ENCODE data around the gene MOSMO. TPM values are rescaled to one million over a fixed set of nuclear protein-coding genes. Genes with fewer than 3 reads are reported as not detected.
"Not testable (repeated sequence)": the region's sequence is repeated elsewhere in the genome, so short reads cannot be mapped to it uniquely, and the experiment has no call there.

The MOSMO gene
- total RNA-seq, 2 experiments from 2014 or later, result 5.4 to 7.0 TPM

- H3K27ac Mint-ChIP-seq, result no peak overlapping the region
Measured at GRCh38 chr16:22035153-22035552, 27.2 kb downstream of the MOSMO start.

DNA sequence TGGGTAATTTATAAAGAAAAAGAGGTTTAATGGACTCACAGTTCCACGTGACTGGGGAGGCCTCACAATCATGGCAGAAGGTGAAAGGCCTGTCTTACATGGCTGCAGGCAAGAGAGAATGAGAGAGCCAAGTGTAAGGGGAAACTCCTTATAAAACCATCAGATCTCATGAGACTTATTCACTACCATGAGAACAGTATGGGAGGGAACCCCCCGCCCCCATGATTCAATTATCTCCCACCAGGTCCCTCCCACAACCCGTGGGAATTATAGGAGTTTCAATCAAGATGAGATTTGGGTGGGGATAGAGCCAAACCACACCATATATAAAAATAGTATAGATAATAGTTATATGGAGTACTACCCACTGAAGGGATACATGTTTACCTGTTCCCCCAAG is 36.0 kb downstream of the MOSMO start:
- H3K4me3 Mint-ChIP-seq; H3K36me3 Mint-ChIP-seq (ENCODE audit: low read depth); H3K4me1 Mint-ChIP-seq (ENCODE audit: low read depth); H3K27me3 Mint-ChIP-seq; H3K9me3 Mint-ChIP-seq; CTCF ChIA-PET; DNase-seq; intact Hi-C loops (cut with micrococcal nuclease); H3K27ac Mint-ChIP-seq; ATAC-seq: not testable (repeated sequence)
- POLR2A ChIA-PET, result interaction anchor here (1.1 kb wide), 1 partner anchor 16 kb away, joined by 3 read pairs; no protein-coding TSS in a partner anchor

More at GRCh38 chr16:22035153-22035552, 27.2 kb downstream of the MOSMO start:
- intact Hi-C loops (cut with micrococcal nuclease), result no loop called here
- H3K36me3 Mint-ChIP-seq (ENCODE audit: low read depth), result peaks cover 15% of the 10 kb centered on the region
- peaks cover 26% of the 10 kb centered on the region for H3K4me1 Mint-ChIP-seq (ENCODE audit: low read depth)
- DNase-seq (no peak), ATAC-seq (no peak)
- ChIA-PET CTCF (interaction anchor here (1.0 to 3.0 kb wide), 3 partner anchors 12 to 43 kb away, joined by 3 to 16 read pairs (median 9); no protein-coding TSS in a partner anchor), POLR2A (no interaction called here)
- TF ChIP-seq CTCF (IDR thresholded peaks at IDR 0.05), result no peak
- H3K9me3 Mint-ChIP-seq, result no peaks in the 10 kb centered on the region
- H3K4me3 Mint-ChIP-seq, result no peak overlapping the region
- no peaks in the 10 kb centered on the region for H3K27me3 Mint-ChIP-seq

- H3K4me3 Mint-ChIP-seq; intact Hi-C loops (cut with micrococcal nuclease); H3K36me3 Mint-ChIP-seq (ENCODE audit: low read depth); DNase-seq; ATAC-seq; H3K27me3 Mint-ChIP-seq; H3K9me3 Mint-ChIP-seq; H3K27ac Mint-ChIP-seq; POLR2A ChIA-PET; H3K4me1 Mint-ChIP-seq (ENCODE audit: low read depth); CTCF ChIA-PET: not testable (repeated sequence)
Measured at GRCh38 chr16:22045888-22046287, 38.0 kb downstream of the MOSMO start.

- no peak for DNase-seq
- POLR2A ChIA-PET, result interaction anchor here (0.7 kb wide), 1 partner anchor 10 kb away, joined by 3 read pairs; no protein-coding TSS in a partner anchor
- CTCF ChIA-PET, result interaction anchor here (0.6 to 3.4 kb wide), 3 partner anchors 11 to 394 kb away, joined by 3 to 21 read pairs (median 3); no protein-coding TSS in a partner anchor
- H3K36me3 Mint-ChIP-seq (ENCODE audit: low read depth), result peaks cover 5% of the 10 kb centered on the region
- no peak for ATAC-seq
- peaks cover 22% of the 10 kb centered on the region for H3K4me1 Mint-ChIP-seq (ENCODE audit: low read depth)
- H3K27ac Mint-ChIP-seq, result no peak overlapping the region
- no peaks in the 10 kb centered on the region for H3K9me3 Mint-ChIP-seq
- no peak overlapping the region for H3K4me3 Mint-ChIP-seq
- intact Hi-C loops (cut with micrococcal nuclease), result no loop called here
- no peak for TF ChIP-seq CTCF (IDR thresholded peaks at IDR 0.05)
- H3K27me3 Mint-ChIP-seq, result no peaks in the 10 kb centered on the region
Measured at GRCh38 chr16:22050963-22051362, 43.1 kb downstream of the MOSMO start.

DNA sequence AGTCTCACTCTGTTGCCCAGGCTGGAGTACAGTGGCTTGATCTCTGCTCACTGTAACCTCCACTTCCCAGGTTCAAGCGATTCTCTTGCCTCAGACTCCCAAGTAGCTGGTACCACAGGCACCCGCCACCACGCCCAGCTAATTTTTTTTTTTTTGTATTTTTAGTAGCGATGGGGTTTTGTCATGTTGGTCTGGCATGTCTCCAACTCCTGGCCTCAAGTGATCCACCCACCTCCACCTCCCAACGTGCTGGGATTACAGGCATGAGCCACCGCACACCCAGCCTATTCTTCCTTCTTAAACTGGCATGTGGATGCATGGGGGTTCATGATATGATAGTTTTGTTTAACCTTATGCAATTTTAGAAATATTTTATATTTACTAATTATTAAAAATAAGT is 45.1 kb downstream of the MOSMO start:
- CTCF ChIA-PET, result interaction anchor here (0.8 kb wide), 1 partner anchor 25 kb away, joined by 3 read pairs; no protein-coding TSS in a partner anchor
- DNase-seq, result no peak
- ATAC-seq, result no peak
- Mint-ChIP-seq H3K9me3 (no peaks in the 10 kb centered on the region), H3K27ac (no peak overlapping the region), H3K4me1 (ENCODE audit: low read depth) (peaks cover 22% of the 10 kb centered on the region), H3K36me3 (ENCODE audit: low read depth) (peaks cover 9% of the 10 kb centered on the region), H3K4me3 (no peak overlapping the region), H3K27me3 (no peaks in the 10 kb centered on the region)
- intact Hi-C loops (cut with micrococcal nuclease), result no loop called here
- POLR2A ChIA-PET, result no interaction called here
- no peak for TF ChIP-seq CTCF (IDR thresholded peaks at IDR 0.05)

DNA sequence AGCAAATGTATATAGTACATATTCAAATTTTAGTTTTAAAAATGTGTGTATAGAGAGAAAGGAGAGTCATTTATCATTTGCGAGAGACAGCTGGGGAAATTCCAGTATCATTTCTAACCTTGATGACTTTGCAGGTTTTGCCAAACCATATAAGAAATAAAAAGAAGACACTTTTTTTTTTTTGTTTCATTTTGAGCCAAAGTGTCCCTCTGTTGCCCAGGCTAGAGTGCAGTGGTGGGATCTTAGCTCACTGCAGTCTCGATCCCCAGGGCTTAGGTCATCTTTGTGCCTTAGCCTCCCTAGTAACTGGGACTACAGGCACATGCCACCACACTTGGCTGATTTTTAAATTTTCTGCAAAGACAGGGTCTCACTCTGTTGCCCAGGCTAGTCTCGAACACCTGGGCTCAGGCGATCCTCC is 46.0 kb downstream of the MOSMO start:
- ChIA-PET CTCF (no interaction called here), POLR2A (no interaction called here)
- peaks cover 9% of the 10 kb centered on the region for H3K36me3 Mint-ChIP-seq (ENCODE audit: low read depth)
- intact Hi-C loops (cut with micrococcal nuclease), result no loop called here
- no peaks in the 10 kb centered on the region for H3K9me3 Mint-ChIP-seq
- H3K4me1 Mint-ChIP-seq (ENCODE audit: low read depth), result peaks cover 28% of the 10 kb centered on the region
- no peak for DNase-seq
- H3K27ac Mint-ChIP-seq, result no peak overlapping the region
- ATAC-seq, result no peak
- no peaks in the 10 kb centered on the region for H3K27me3 Mint-ChIP-seq
- no peak for TF ChIP-seq CTCF (IDR thresholded peaks at IDR 0.05)
- H3K4me3 Mint-ChIP-seq, result no peak overlapping the region

Measured in activated CD8-positive, alpha-beta T cell treated with anti-CD3 and anti-CD28 coated beads for 36 hours (primary cell).